ENCODE results near the gene SLC12A7.

SLC12A7 gene

DNA sequence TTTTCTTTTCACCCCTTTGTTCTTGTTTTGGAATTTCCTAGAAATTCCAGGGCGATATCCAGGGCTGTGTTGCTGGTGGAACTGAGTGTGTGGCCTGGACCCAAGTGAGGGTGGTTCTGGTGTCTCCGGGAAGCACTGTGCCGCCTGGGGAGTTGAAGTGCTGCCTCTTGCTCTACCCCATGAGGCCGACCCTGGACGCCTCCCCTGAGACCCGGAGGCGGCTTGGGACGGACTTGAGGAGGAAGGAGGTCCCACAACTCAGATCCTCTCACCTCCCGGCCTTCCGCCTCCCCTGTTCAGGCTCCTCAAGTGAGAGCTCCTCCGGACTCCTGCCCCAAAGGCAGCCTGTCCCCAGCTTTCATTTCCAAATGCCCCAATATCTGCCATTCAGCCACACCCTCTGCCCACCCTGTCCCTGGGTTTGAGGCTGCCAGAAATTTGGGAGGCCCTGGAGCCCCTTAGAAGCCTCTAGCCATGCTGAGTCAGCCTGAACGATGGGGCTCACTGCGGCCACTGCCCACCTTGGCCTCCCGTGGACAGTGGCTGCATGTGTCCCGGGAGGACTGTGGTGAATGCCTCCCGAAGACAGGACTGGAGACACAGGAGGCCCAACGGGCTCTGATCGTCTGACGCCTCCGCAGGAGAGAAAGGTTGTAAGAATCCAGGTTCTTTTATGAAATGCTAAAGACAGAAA lies 46.9 kb upstream of the SLC12A7 start:
- TF ChIP-seq SIN3A (IDR thresholded peaks at IDR 0.05; ENCODE audit: borderline replicate concordance, insufficient read depth, low read length) (no peak), POLR2AphosphoS5 (IDR thresholded peaks at IDR 0.05; ENCODE audit: low read depth, low read length) (no peak), TAF1 (IDR thresholded peaks at IDR 0.05; ENCODE audit: borderline replicate concordance, insufficient read depth, low read length) (no peak), FOXP2 (optimal IDR thresholded peaks at IDR 0.05; ENCODE audit: borderline replicate concordance, extremely low read depth, extremely low read length, insufficient read depth) (no peak)
- TF ChIP-seq, protein P1, sequence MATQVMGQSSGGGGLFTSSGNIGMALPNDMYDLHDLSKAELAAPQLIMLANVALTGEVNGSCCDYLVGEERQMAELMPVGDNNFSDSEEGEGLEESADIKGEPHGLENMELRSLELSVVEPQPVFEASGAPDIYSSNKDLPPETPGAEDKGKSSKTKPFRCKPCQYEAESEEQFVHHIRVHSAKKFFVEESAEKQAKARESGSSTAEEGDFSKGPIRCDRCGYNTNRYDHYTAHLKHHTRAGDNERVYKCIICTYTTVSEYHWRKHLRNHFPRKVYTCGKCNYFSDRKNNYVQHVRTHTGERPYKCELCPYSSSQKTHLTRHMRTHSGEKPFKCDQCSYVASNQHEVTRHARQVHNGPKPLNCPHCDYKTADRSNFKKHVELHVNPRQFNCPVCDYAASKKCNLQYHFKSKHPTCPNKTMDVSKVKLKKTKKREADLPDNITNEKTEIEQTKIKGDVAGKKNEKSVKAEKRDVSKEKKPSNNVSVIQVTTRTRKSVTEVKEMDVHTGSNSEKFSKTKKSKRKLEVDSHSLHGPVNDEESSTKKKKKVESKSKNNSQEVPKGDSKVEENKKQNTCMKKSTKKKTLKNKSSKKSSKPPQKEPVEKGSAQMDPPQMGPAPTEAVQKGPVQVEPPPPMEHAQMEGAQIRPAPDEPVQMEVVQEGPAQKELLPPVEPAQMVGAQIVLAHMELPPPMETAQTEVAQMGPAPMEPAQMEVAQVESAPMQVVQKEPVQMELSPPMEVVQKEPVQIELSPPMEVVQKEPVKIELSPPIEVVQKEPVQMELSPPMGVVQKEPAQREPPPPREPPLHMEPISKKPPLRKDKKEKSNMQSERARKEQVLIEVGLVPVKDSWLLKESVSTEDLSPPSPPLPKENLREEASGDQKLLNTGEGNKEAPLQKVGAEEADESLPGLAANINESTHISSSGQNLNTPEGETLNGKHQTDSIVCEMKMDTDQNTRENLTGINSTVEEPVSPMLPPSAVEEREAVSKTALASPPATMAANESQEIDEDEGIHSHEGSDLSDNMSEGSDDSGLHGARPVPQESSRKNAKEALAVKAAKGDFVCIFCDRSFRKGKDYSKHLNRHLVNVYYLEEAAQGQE (IDR thresholded peaks at IDR 0.05; ENCODE audit: insufficient read depth in 1 of 2, low read depth in 2 of 2, low read length in 2 of 2) = no peak

DNA sequence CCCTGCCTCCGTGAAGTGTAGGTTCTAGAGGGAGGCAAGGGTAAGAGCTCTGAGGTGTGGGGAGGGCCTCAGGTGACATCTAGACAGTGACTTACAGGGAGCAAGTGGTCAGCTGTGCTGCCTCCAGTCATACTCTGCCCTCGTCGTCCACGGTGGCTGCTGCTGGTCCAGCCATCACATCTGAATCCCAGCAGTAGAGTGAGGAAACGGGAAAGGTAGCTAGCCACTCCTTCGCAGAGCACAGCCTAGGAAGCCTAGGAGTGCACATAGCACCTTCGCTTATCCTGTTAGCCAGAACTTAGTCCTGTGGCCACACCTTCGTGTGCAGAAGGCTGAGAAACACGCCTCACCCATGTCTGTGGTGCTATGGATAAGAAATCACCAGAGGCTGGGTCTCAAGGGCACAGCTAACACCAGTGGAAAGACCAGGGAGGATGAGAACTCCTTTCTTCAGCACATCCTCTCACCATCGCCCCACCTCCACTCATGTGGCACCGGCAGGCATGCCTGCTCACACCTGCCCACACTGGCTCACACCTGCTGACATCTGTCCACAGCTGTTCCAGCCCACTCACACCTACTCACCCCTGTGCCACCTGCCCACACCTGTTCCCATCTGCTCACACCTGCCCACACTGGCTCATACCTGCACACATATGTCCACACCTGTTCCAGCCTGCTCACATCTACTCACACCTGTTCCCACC lies 45.0 kb upstream of the SLC12A7 start:
- TF ChIP-seq, protein P1 (IDR thresholded peaks at IDR 0.05; ENCODE audit: insufficient read depth in 1 of 2, low read depth in 2 of 2, low read length in 2 of 2) = no peak
- TF ChIP-seq FOXP2 (optimal IDR thresholded peaks at IDR 0.05; ENCODE audit: borderline replicate concordance, extremely low read depth, extremely low read length, insufficient read depth) (no peak), SIN3A (IDR thresholded peaks at IDR 0.05; ENCODE audit: borderline replicate concordance, insufficient read depth, low read length) (no peak), POLR2AphosphoS5 (IDR thresholded peaks at IDR 0.05; ENCODE audit: low read depth, low read length) (no peak), TAF1 (IDR thresholded peaks at IDR 0.05; ENCODE audit: borderline replicate concordance, insufficient read depth, low read length) (no peak)

DNA sequence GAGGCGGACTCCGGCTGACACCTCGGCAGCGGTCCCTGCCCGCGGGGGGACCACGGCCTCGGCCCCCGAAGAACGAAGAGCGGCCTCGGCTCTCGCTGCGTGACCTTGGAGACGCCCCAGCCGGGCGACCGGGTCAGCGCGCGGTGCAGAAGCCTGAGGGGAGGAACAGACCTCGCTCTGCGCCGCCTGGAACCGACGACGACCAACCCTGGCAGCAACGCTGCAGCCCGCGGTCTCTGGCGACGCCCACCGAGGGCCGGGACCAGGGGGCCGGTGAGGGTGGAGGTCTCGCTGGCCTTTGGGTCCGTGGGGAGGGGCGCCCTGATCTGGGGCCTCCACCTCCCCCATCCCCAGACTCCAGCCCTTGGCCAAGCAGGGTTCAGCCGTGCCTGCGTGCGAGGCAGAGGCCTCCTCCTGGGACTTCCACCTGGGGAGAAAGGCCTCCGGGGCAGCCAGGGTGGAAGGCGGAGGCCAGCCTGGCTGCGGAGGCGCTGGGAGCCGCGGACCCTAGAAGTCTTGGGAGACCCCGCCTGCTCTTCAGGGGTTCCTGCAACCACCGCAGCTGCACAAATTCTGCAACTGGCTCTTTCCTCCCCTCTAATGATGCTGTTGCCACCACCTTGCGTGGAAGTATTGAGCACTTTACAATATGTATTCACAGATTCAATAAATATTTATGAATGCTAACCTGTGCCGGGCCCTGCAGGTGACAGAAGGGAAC lies 44.3 kb upstream of the SLC12A7 start:
- TF ChIP-seq POLR2AphosphoS5 (IDR thresholded peaks at IDR 0.05; ENCODE audit: low read depth, low read length) = no peak
- no peak for TF ChIP-seq TAF1 (IDR thresholded peaks at IDR 0.05; ENCODE audit: borderline replicate concordance, insufficient read depth, low read length)
- TF ChIP-seq SIN3A (IDR thresholded peaks at IDR 0.05; ENCODE audit: borderline replicate concordance, insufficient read depth, low read length) = no peak
- TF ChIP-seq FOXP2 (optimal IDR thresholded peaks at IDR 0.05; ENCODE audit: borderline replicate concordance, extremely low read depth, extremely low read length, insufficient read depth) = no peak
- TF ChIP-seq, protein P1 (IDR thresholded peaks at IDR 0.05; ENCODE audit: insufficient read depth in 1 of 2, low read depth in 2 of 2, low read length in 2 of 2) = no peak

DNA sequence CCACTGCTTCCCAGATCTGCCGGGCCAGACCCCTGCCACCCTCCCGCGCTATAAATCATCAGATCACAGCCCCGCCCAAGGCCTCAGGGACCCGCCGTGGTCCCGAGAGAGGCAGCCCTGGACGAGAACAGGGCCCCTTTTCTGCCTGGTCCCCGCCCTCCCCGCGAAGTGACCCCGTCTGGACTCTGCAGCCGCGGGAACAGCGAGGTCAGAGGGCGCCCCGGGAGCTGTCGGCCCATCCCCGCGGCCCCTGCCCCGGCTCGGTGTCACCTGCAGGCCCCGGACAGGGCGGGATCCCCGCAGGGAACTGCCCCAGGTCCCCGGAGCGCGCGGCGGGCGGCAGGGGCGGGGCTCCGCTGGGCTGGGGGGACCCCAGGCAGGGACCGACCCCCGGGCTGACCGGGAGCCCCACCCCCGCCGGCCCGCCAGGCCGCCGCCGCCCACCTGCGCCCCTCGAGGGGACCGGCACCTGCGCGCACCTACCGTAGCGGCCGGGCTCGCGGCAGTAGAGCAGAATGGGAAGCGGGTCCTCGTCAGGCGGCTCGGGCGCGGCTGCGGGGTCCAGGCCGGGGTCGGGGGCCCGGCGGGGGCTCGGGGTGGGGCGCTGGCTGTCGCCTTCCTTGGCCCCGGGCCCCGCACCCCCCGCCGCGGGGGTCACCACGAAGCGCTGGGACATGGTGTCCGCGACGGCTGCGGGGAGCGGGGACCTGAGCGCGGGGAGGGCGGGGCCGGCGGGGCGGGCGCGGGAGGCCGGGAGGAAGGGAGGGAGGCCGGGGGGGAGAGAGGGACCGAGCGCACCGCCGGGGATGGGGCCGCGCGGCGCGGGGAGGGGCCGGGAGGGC lies 43.5 kb upstream of the SLC12A7 start:
- TF ChIP-seq, protein P1 (IDR thresholded peaks at IDR 0.05; ENCODE audit: insufficient read depth in 1 of 2, low read depth in 2 of 2, low read length in 2 of 2) = no peak
- TF ChIP-seq TAF1 (IDR thresholded peaks at IDR 0.05; ENCODE audit: borderline replicate concordance, insufficient read depth, low read length) (no peak), POLR2AphosphoS5 (IDR thresholded peaks at IDR 0.05; ENCODE audit: low read depth, low read length) (no peak), FOXP2 (optimal IDR thresholded peaks at IDR 0.05; ENCODE audit: borderline replicate concordance, extremely low read depth, extremely low read length, insufficient read depth) (no peak), SIN3A (IDR thresholded peaks at IDR 0.05; ENCODE audit: borderline replicate concordance, insufficient read depth, low read length) (no peak)

All from PFSK-1 (cell line).